GM23338 (cell line): ENCODE data around the gene CRYBG2.

Experiments used
- CREB1 ChIP-seq: fragments of 250-450 bp; sonication (Bioruptor Pico); IDR thresholded peaks from 2 replicates; pipeline ENCODE4 v1.5.0; 2020; ENCODE audit warnings: low read depth, mild to moderate bottlenecking, moderate library complexity
- EZH2 ChIP-seq: fragments of 200-600 bp; sonication (generic); IDR thresholded peaks from one replicate; pipeline ENCODE4 v1.8.0; 2017; ENCODE audit warnings: antibody characterized with exemption, mild to moderate bottlenecking, low read depth; ENCODE audit not compliant: unreplicated experiment
- EZH2phosphoT487 ChIP-seq: fragments of 200-600 bp; sonication (generic); IDR thresholded peaks from one replicate; pipeline ENCODE4 v1.8.1; 2018; ENCODE audit warnings: antibody characterized with exemption; ENCODE audit not compliant: unreplicated experiment
- JUNB ChIP-seq: IDR thresholded peaks from one replicate; pipeline ENCODE4 v1.6.1; 2016; ENCODE audit warnings: antibody characterized with exemption; ENCODE audit not compliant: unreplicated experiment
- NANOG ChIP-seq: IDR thresholded peaks from 2 replicates; pipeline ENCODE4 v1.6.1; 2016; ENCODE audit warnings: antibody characterized with exemption, borderline replicate concordance
- POLR2AphosphoS5 ChIP-seq: IDR thresholded peaks from 2 replicates; pipeline ENCODE4 v1.6.1; 2016; ENCODE audit warnings: antibody characterized with exemption, low read depth
- STAT1 ChIP-seq: IDR thresholded peaks from one replicate; pipeline ENCODE4 v1.6.1; 2016; ENCODE audit warnings: antibody characterized with exemption; ENCODE audit not compliant: unreplicated experiment
- ZNF331 ChIP-seq: fragments of 250-450 bp; sonication (Bioruptor Pico); IDR thresholded peaks from 2 replicates; pipeline ENCODE4 v1.5.0; 2020; ENCODE audit warnings: low read depth, mild to moderate bottlenecking, moderate library complexity
- TF ChIP-seq, protein P1 (sequence below), 2 experiments: fragments of 200-600 bp in 1 of 2; sonication (generic) in 1 of 2; conservative IDR thresholded peaks; 2 replicates each; pipeline versions ENCODE4 v1.5.1 to v1.6.1; 2016 to 2017; ENCODE audit warnings: antibody characterized with exemption in 2 of 2, low read depth in 2 of 2, mild to moderate bottlenecking in 2 of 2, moderate library complexity in 1 of 2
- TF ChIP-seq, protein P2 (sequence below): IDR thresholded peaks from one replicate; pipeline ENCODE4 v1.6.1; 2018; ENCODE audit warnings: antibody characterized with exemption; ENCODE audit not compliant: unreplicated experiment

DNA sequence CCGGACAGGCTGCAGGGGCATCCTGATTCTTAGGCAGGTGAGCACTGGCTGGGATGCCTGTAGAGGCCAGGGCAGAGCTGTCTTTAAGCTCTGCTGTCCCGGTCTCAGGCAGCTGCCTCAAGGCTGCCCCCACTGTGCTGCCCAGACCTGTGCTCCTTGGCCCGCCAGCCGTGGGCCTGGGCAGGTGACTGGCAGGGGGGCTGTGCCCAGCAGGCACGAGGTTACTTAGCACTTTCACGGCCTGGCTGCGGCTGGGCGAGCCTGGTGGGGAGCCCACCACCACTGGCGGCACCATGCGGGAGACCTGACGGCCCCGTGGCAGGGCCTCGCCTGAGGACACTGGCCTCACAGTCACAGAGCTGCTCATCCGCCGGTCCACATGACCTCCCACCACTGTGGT, 8.2 kb downstream of the CRYBG2 start:
- TF ChIP-seq, protein P1, sequence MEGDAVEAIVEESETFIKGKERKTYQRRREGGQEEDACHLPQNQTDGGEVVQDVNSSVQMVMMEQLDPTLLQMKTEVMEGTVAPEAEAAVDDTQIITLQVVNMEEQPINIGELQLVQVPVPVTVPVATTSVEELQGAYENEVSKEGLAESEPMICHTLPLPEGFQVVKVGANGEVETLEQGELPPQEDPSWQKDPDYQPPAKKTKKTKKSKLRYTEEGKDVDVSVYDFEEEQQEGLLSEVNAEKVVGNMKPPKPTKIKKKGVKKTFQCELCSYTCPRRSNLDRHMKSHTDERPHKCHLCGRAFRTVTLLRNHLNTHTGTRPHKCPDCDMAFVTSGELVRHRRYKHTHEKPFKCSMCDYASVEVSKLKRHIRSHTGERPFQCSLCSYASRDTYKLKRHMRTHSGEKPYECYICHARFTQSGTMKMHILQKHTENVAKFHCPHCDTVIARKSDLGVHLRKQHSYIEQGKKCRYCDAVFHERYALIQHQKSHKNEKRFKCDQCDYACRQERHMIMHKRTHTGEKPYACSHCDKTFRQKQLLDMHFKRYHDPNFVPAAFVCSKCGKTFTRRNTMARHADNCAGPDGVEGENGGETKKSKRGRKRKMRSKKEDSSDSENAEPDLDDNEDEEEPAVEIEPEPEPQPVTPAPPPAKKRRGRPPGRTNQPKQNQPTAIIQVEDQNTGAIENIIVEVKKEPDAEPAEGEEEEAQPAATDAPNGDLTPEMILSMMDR (conservative IDR thresholded peaks at IDR 0.05; ENCODE audit: low read depth in 2 of 2), result no peak
- no peak for TF ChIP-seq EZH2
- TF ChIP-seq POLR2AphosphoS5, result no peak
- no peak for TF ChIP-seq EZH2phosphoT487
- no peak for TF ChIP-seq JUNB
- TF ChIP-seq, protein P2, sequence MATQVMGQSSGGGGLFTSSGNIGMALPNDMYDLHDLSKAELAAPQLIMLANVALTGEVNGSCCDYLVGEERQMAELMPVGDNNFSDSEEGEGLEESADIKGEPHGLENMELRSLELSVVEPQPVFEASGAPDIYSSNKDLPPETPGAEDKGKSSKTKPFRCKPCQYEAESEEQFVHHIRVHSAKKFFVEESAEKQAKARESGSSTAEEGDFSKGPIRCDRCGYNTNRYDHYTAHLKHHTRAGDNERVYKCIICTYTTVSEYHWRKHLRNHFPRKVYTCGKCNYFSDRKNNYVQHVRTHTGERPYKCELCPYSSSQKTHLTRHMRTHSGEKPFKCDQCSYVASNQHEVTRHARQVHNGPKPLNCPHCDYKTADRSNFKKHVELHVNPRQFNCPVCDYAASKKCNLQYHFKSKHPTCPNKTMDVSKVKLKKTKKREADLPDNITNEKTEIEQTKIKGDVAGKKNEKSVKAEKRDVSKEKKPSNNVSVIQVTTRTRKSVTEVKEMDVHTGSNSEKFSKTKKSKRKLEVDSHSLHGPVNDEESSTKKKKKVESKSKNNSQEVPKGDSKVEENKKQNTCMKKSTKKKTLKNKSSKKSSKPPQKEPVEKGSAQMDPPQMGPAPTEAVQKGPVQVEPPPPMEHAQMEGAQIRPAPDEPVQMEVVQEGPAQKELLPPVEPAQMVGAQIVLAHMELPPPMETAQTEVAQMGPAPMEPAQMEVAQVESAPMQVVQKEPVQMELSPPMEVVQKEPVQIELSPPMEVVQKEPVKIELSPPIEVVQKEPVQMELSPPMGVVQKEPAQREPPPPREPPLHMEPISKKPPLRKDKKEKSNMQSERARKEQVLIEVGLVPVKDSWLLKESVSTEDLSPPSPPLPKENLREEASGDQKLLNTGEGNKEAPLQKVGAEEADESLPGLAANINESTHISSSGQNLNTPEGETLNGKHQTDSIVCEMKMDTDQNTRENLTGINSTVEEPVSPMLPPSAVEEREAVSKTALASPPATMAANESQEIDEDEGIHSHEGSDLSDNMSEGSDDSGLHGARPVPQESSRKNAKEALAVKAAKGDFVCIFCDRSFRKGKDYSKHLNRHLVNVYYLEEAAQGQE, result no peak
- TF ChIP-seq NANOG, result no peak
- no peak for TF ChIP-seq STAT1
- no peak for TF ChIP-seq ZNF331 (CRISPR knock-in tag)
- TF ChIP-seq CREB1, result no peak
